Measurements from ENCODE around the gene MYO5A.

The MYO5A gene

DNA sequence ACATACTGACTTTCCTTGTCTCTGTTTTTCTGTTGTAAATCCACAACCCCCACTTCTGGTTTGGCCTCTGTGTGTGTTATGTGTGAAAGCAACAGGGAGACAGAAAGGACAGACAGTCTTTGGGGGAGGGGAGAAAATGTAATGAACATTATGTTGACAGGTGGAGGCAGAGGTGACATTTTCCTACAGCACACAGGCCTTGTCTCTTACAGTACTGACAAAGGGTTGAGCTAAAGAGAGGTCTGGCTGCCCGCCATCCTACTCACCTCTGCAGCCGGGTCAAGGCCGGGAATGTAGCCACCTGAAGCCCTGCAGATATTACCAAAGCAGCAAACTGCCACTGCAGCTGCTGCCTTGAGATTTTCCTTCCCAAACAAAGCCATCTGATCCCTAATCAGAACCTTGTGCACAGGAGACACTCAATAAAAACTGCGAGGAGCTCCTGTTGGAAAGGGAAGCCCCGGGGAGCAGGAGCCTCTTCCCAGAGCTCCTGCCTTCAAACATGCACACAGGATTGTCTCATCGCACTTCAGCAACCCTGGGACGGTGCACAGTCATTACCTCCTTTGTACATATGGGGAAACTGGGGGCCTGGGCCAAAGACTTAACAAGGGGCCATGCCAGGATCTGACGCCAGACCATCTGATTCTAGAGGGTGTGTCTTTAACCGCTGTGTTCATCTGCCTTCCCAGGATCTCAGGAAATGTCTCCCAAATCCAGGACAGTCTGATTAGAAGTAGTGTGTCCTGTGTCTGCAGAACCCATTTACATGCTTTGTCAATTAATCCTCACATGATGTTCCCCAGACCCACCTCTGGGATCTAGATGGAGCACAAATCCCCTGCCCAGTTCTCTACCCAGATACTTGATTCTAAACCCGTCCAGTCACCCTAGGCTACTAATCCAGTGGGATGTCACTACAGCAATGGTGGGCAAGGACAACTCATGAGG is 247.3 kb downstream of the MYO5A start:
- DNase-seq: no peak

DNA sequence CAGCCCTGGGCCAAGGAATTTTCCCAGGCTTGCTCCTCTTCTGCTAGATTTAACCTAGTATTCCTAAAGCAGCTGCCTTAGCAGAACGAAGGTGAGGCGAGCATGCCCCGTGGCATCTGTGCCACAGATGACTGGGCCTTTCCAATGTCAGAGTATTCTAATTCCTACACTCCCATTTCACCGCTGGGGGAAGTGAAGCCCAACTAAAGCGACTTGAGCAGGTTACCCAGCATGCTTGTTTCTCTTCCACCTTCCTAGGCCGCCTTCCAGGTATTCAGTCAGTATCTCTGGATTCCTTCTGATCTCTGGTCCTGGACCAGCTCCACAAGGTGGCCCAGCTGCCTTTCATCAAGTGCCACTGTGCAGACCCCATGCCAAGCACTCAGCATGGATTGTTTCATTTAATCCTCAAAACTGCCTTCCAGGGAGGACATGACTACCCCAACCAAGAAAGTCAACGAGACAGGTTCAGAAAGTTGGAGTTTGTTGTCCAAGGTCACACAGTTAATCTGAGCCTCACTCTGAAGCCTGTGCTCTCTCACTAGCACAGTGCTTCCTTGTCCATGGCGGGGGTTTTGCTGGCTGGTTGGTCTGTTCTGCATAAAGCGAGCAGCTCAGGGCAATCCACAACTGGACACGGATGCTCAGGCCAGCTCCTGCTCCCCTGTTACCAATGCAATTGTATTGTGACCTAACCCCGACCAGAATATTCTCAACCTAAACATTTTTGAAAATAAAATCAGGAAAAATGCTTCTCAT is 248.2 kb downstream of the MYO5A start:
- DNase-seq: no peak

DNA sequence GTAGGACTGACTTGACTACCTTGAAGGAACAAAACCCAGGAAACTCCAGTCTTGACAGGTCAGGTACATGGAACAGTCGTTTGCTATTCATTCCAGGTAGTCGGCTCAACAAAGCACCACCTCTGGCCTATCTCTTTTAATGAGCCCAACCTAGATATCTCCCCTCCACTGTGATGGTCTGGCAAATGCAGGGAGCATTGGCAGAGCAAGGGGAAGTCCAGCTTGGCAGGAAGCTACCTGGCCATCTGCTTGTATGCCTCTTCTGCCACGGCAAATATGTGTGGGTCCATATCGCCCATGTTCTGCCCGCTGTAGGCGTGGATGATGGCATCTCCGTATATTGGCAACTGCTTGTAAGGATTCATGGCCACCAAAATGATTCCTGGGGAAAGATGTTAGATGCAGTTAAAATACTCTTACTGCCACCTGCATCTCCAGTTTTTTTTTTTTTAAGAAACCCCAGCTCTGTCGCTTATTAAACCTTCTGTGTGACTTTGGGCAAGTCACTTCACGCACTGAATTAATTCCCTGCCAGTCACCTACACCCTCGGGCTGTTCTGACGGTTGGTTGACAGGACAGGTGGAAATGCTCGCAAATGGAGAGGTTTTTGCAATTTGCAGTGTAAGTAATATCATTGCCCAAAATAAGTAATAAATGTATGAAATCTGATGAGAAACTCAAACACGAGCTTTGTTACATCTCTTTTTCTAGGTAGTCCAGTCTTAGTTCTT is 249.9 kb downstream of the MYO5A start:
- DNase-seq: no peak

DNA sequence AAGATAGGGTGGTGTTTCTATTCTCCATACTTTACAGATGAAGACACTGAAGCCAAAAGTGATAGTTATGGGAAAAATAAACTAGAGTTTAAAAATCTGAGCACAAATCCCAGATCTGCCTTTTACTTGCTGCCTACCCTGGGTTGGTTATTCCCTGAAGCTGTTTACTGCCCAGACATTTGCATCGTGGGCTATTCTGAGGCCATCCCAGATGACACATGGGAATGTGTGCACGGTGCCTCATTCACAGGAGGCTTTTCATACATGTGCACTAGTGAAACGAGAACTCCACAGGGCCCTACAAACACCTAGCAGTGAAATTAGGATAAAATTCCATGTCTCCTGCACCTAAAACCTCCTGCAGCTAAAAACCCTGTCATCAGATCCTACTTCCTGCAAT is 250.5 kb downstream of the MYO5A start:
- DNase-seq: no peak

DNA sequence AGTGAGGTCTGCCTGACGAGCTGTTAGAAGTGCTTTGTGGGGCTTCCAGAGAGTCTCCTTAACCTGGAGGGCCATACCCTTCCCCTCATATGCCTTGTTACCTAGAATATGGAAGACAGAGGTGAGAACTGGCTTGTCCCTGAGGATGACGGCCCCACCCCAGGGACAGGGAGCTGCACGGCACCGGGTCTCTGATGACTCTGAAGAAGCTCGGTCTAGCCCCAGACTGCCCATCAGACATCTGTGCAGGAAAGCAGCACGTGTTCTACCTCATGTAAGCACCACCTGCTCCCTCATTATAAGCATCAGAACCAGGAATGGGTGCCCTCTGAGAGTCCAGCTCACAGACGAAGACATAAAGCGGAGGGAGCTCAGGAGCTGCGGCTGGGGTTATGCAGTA is 251.1 kb downstream of the MYO5A start:
- DNase-seq: no peak

DNA sequence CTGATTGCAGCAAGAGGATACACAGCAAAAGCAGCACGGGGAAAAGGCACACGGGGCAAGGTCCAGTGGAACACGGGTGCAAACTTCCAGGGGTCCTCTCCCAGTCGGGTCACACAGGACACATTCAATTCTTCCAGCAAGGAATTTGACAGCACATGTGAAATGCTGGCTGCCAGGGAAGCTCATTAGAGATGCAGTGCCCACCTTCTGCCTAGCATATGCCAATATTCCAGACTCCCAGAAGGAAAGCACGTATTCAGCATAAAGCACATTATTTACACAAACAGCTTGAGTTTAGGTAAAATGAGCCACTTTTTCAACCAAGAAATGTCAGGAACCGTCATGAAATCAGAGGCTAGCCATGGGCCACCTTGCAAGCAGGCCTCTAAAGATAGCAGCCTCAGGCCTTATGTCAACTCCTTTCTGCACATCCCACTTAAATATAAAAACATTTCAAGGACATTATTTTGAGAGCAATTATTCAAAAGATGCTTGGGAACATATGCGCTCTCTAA is 252.4 kb downstream of the MYO5A start:
- DNase-seq: no peak

DNA sequence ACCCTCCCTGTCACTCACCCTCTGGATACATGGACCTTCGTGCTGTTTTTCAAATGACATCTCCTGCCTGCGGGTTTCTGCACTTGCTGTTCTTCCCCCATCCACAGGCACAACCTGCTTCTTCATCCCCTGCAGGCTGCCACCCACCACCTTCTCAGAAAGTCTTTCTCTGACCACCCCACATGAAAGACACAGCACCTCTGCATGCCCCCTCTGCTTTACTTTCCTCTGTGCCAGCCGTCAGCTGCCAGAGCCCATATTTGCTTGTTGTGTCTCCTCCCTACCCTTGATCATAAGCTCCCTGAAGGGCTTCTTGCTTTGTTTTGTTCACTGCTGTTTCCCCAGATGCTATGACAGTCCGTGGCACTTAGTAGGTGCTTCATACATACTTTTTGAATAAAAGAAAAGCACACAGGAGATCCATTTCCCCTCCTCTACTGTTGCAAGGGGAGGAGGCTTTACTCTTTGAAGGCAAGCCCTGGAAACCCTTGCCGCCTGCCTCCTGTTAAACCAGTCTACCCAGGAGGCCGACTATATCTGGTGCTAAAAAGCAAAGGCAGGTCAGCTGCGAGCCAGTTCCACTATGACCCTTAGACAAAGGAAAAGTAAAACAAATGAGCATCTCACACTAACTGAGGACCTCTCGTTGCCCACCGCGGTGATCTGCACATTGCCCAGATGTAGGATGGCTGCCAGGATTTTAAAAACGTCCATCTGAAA is 265.0 kb downstream of the MYO5A start:
- no peak for DNase-seq

DNA sequence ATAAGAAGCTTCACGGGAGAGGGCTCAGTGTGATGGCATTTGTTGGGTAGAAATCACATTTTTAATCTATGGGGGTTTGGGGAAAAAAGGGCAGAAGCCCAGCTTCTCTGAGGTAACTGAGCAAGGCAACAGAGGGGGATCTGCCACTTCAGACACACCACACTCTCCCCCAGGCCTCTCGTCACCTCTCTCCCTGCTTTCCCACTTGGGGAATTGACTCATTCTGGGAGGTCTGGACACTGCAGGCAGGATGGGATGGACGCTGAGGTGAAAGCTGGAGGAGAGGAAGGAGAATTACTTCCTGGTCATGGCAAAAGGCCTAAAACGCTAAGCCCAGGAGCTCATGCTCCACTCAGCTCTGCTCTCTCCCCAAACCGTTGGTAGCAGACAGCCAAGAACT is 266.3 kb downstream of the MYO5A start:
- DNase-seq: no peak

DNA sequence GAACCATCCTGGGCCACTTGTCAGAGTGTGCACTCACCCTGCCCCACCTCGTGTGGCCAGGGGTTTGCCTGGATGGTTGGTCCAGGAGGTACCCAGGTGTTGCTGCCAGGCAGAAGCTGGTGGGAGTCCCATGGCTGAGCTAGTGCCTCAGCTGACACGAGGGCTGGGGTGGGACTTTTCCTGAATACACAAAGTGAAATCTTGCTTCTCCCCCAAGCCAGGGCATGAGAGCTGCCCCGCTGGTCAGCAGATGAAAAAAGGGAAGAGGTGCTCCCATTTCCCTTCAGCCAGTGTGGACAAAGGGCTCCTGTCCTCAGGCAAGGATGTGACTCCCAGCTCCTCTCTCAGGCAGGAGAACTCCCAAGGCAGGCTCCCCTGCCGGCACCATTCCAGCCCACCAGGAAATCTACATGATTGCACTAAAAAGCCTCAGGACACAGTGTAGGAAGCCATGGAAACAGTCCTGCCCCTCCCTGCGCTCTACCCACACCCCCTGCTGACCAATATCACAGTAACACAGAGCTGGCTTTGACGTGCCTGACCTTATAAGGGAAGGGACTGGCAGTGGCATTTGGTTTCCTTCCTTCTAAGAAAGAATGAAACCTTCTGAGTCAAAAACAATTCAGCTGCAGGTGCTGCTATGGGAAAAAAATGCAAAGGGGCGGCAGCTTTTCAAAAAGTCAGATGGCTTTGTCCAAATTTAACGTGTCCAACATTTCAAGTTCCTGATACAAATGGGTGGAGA is 267.0 kb downstream of the MYO5A start:
- no peak for DNase-seq

DNA sequence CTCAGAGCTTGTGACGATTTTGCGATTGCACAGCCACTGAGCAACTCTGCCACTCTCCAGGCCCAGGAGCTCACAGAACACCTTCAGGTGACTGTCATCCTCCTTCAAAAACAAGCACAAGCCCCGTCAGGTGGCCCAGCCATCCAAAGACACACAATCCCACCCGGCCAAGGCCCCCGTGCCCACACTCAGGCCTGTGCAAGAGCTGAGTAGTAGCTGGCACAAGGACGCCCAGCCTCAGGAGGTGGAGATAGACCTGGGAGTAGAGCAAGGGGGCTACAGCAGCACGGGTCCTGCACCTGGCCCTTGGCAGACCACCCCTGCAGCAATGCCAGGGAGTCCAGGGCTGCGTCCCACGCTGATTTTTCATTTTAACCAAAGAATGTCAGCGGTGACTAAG is 267.7 kb downstream of the MYO5A start:
- DNase-seq: no peak

DNA sequence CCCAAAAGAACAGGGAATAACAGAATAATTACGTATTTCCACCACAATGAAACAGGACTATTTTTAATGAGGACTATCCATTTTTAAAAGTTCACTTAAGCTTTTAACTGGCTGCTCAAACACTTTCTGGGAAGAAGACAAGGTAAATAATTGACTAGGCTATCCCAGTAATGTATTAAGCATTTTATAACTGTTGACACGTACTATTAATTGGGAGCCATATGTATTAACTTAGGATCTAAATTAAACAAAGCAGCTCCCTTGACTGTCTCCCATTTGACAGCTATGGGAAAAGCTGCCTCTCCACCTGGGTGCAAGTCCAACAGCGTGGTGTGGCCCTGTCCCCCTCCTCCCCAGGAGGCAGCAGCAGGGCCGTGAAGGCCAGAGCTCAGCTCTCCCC is 269.2 kb downstream of the MYO5A start:
- no peak for DNase-seq

DNA sequence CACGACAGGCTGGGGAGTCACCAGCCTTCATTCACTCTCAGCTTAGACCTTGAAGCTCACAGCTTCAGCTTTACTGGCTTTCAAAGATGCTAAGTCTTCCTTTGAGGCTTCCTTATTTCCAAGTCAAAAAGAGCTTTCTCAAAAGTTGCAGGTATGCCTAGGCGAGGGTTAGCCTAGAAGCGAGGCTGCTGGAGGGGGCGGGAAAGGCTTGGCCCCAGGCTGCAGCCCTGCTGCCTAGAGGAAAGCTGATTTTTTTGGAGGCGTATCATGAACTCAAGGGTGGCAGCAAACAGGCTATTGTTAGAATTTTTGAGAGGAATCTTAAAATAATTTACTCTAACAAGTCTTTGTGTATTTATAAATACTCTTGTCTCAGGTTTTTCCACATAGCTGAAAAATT is 270.2 kb downstream of the MYO5A start:
- DNase-seq: no peak

DNA sequence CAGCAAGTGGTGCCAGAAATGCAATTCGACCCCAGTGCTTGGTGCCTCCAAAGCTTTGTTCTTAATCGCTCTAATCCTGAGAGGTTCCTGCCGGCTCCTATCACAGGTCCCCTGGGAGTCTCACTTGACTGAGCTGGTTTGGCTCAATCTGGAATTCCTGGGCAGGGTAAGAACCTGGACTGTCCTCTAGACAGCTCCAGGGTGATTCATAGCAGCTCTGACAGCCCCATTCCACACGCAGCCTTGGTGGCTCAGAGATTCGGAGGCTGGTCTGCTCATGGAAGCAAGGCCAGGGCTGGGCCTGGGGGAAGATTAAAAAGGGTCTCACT is 271.0 kb downstream of the MYO5A start:
- no peak for DNase-seq

All from NCI-H774 (cell line).